GM10847 (cell line): Measurements from ENCODE around the gene LRRC41.

Experiments
- POLR2A ChIP-seq: IDR thresholded peaks from 2 replicates; pipeline ENCODE4 v1.6.1; 2011; ENCODE audit not compliant: insufficient read length; ENCODE audit errors: extremely low read depth

LRRC41 gene

DNA sequence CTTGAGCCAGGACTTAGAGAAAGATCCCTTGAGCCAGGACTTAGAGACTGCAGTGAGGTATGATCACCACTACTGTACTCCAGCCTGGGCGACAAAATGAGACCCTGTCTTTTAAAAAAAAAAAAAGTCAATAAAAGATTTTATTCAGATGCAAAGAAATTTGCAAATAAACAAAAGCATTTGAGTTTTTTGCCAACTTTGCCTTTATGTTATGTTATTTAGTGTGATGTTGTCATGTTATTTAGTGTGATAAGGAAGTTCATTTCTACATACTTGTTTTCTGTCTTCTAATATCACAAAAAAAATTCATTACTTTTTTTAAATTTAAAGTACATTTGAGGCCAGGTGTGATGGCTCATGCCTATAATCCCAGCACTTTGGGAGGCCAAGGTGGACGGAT, 46.9 kb downstream of the LRRC41 start:
- TF ChIP-seq POLR2A = no peak

GRCh38 chr1:46254668-46255067, 48.7 kb downstream of the LRRC41 start:
- TF ChIP-seq POLR2A = no peak

- no peak for TF ChIP-seq POLR2A
Measured at GRCh38 chr1:46248122-46248920, 55.1 kb downstream of the LRRC41 start.

DNA sequence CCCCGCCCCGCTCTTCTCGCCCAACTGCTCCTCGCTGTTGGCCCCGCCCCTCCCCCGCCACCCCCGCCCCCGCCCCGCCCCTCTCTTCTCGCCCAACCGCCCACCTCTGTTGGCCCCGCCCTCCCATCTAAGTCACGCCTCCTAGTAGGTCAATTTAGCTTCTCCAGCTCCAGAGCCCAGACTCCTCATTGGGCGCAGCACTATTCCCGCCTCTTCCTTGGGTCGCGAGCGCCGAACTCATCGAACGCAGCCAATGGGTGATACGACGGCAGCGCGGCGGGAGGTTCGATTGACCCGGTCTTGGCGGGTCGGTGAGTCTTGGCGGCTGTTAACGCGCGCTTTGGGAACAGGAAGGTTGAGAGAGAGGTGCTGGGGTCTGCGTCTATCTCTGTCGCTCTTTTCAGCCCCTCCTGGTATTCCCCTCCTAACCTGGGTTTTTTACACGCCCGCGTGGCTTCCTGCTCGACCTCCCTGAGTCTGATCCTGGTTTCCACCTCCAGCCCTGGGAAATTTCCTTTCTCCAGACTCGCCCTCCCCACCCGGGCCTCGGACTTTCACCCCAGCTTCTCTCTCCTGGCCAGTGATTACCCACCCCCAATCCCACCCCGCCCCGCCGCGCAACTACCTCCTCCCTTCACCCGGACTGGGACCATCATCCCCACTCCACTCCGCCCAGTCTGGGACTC, 55.8 kb downstream of the LRRC41 start, which contains the start of gene RAD54L:
TSS of gene RAD54L (plus strand) at position 328 of the 686 bp plus-strand sequence. CDS start 643 bp downstream, outside the sequence.
- TF ChIP-seq POLR2A = peak; percentile 56

DNA sequence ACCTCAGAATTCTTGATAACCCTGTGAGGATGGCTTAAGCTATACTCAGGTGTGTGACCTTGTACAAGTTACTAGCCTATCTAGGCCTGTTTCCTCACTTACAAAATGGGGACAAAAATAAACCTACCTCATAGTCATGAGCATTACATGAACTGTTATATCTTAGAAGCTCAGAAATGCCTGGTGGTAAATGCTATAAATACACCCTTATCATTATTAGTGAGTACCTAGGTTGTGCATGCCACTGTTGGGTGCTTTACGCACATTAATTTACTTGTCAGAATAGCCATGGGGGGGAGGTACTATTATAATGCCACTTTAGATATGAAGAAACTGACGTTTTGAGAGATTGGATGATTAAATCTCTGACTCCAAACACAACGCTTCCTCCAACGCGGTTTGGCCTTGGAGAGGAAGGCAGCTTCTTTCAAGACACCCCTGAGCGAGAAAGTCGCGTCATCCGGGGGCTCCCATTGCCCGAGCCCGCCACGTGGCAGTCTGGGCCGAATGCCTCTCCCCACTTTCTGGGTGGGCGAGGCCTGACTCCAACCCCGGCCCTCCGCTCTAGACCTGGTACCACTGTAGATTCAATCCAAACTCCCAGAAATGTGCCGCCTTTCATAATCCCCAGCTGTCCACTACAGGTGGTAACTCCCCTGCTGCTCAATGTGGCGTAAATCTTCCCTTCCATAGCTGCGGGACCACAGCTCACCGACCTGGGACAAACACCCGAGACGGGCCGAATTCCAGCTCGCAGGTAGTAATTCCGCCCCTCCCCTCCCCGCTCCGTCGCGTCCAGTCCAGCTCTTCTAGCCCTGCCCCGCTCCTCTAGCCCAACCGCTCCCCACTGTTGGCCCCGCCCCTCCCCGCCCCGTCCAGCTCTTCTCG, 56.6 kb downstream of the LRRC41 start:
- no peak for TF ChIP-seq POLR2A

DNA sequence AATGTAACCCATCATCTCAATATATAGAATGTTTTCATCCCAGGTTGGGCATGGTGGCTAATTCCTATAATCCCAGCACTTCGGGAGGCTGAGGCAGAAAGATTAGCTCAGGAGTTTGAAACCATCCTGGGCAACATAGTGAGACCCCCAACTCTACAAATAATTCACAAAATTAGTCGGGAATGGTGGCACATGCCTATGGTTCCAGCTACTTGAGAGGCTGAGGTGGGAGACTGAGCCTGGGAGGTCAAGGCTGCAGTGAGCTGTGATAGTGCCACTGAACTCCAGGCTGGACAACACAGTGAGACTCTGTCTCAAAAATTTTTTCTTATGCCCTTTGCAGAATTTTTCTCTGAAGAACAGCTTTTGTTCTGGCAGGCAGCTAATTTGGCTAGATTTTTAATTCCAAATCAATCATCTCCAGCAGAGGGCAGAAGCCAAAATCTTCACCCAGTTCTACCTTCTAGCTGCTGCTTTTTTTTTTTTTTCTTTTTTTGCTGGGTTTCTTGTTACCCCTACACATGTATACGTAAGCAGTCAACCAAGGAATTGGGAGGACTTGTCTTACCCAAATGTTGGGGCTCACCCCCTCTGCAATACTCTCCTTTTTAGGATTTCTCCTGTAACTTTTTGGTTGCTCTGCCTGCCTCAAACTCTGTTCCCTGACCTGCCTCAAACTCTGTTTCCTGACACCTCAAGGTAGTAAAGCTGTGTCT, 58.6 kb downstream of the LRRC41 start:
- TF ChIP-seq POLR2A = no peak

DNA sequence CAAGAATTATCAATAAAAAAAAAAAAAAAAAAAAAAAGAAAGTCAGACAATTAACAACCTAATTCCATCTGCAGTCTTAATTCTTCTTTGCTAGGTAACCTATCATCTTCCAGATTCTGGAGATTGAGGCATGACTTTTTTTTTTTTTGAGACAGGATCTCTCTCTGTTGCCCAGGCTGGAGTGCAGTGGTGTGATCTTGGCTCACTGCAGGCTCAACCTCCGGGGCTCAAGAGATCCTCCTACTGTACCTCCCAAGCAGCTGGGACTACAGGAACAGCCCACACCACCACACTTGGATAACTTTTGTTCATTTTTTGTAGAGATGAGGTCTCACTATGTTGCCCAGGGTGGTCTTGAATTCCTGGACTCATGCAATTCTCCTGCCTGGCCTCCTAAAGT, 60.5 kb downstream of the LRRC41 start:
- TF ChIP-seq POLR2A = no peak

DNA sequence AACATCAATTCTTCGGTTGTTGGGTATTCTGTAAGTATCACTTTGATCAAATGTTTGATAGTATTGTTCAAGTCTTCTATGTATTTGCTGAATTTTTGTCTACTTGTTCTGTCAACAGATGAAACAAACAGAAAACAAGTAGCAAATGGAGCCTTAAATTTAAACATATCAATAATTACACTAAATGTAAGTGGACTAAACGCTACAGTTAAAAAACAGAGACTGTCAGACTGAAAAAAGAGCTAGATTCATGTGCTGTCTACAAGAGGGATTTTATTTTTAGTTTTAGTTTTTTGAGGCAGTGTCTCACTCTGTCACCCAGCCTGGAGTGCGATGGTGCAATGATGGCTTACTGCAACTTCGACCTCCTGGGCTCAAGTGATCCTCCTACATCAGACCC, 66.5 kb downstream of the LRRC41 start:
- TF ChIP-seq POLR2A = no peak
